Skeletal muscle satellite cell (primary cell): ENCODE measurements around the gene P2RY6.

Experiments
- H3K27me3 ChIP-seq: 2 replicates; pipeline ENCODE4 v1.7.0; 2013; ENCODE audit warnings: low read length; ENCODE audit not compliant: control insufficient read depth, insufficient read depth
- H3K36me3 ChIP-seq: 2 replicates; pipeline ENCODE4 v1.7.0; 2013; ENCODE audit warnings: mild to moderate bottlenecking, control low read depth, low read length; ENCODE audit not compliant: insufficient read depth
- H3K4me1 ChIP-seq: 2 replicates; pipeline ENCODE4 v1.7.0; 2013; ENCODE audit warnings: low read length; ENCODE audit not compliant: control insufficient read depth, insufficient read depth
- H3K4me2 ChIP-seq: 2 replicates; pipeline ENCODE4 v1.7.0; 2013; ENCODE audit warnings: mild to moderate bottlenecking, low read length
- H3K4me3 ChIP-seq: 2 replicates; pipeline ENCODE4 v1.7.0; 2013; ENCODE audit warnings: low read length
- H3K9ac ChIP-seq: 2 replicates; pipeline ENCODE4 v1.7.0; 2013; ENCODE audit warnings: mild to moderate bottlenecking, low read depth, low read length, moderate library complexity
- H3K9me3 ChIP-seq: replicated peaks from 2 replicates; pipeline ENCODE4 v1.7.0; 2013; ENCODE audit warnings: mild to moderate bottlenecking, control low read depth, low read length

Gene P2RY6

GRCh38 chr11:73335204-73335923 is 63.2 kb downstream of the P2RY6 start:
- H3K9ac ChIP-seq = peak overlapping the region; percentile 41
- H3K9me3 ChIP-seq = no peaks in the 10 kb centered on the region
- H3K4me1 ChIP-seq = peaks cover 48% of the 10 kb centered on the region

DNA sequence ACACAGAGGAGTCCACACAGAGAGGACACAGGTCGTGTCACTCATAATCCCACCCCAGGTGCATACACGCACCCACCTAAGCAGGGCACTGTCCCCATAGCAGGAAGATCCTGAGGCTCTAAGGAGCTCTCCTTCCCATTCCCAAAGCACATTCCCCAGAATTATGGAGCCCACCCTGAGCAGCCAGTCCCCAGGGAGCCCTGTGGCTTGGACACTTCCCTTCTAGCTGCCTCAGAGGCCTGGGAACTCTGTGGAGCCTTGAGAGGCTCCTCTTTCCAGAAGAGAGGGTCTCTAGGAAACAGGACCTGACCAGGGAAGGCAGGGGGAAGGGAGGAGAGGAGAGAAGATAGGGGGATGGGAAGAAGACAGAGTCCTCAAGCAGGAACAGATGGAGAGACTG is 65.7 kb downstream of the P2RY6 start:
- Histone ChIP-seq H3K9me3 (no peaks in the 10 kb centered on the region), H3K36me3 (peaks cover 2% of the 10 kb centered on the region), H3K4me1 (peaks cover 25% of the 10 kb centered on the region), H3K4me2 (no peak overlapping the region), H3K9ac (no peak overlapping the region), H3K4me3 (no peak overlapping the region), H3K27me3 (no peaks in the 10 kb centered on the region)

More at GRCh38 chr11:73335204-73335923, 63.2 kb downstream of the P2RY6 start:
- peaks cover 2% of the 10 kb centered on the region for H3K36me3 ChIP-seq
- no peaks in the 10 kb centered on the region for H3K27me3 ChIP-seq
- H3K4me2 ChIP-seq = peak overlapping the region; percentile 75
- peak overlapping the region; percentile 36 for H3K4me3 ChIP-seq

DNA sequence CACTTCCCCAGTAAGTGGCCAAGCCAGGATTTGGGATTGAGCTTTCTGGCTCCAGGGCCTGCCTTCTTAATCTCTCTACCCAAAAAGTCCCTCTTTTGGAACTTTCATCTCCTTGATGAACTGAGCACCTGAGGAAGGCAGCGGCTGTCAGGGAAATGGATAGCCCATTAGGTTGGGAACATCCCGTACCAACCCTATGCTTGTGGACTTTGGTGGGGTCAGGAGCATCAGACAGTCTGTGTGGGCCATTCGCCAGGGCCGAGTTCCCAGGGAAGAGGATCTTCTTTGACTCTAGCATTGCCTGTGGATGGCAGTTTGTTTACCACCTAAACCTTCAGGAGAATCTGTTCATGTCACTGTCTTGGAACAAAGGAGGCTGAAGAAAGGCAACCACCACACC is 66.1 kb downstream of the P2RY6 start:
- Histone ChIP-seq H3K9me3 (no peaks in the 10 kb centered on the region), H3K4me2 (no peak overlapping the region), H3K4me1 (peaks cover 21% of the 10 kb centered on the region), H3K9ac (no peak overlapping the region), H3K27me3 (no peaks in the 10 kb centered on the region), H3K36me3 (peaks cover 3% of the 10 kb centered on the region), H3K4me3 (no peak overlapping the region)

- no peaks in the 10 kb centered on the region for H3K9me3 ChIP-seq
- no peaks in the 10 kb centered on the region for H3K27me3 ChIP-seq
- H3K4me1 ChIP-seq = peaks cover 11% of the 10 kb centered on the region
- H3K36me3 ChIP-seq = peaks cover 6% of the 10 kb centered on the region
- no peak overlapping the region for H3K4me2 ChIP-seq
- H3K9ac ChIP-seq = no peak overlapping the region
- no peak overlapping the region for H3K4me3 ChIP-seq
Observed at GRCh38 chr11:73340164-73340563, 68.0 kb downstream of the P2RY6 start.

GRCh38 chr11:73342633-73343032 is 70.5 kb downstream of the P2RY6 start:
- peaks cover 9% of the 10 kb centered on the region for H3K4me1 ChIP-seq
- H3K4me3 ChIP-seq = no peak overlapping the region

DNA sequence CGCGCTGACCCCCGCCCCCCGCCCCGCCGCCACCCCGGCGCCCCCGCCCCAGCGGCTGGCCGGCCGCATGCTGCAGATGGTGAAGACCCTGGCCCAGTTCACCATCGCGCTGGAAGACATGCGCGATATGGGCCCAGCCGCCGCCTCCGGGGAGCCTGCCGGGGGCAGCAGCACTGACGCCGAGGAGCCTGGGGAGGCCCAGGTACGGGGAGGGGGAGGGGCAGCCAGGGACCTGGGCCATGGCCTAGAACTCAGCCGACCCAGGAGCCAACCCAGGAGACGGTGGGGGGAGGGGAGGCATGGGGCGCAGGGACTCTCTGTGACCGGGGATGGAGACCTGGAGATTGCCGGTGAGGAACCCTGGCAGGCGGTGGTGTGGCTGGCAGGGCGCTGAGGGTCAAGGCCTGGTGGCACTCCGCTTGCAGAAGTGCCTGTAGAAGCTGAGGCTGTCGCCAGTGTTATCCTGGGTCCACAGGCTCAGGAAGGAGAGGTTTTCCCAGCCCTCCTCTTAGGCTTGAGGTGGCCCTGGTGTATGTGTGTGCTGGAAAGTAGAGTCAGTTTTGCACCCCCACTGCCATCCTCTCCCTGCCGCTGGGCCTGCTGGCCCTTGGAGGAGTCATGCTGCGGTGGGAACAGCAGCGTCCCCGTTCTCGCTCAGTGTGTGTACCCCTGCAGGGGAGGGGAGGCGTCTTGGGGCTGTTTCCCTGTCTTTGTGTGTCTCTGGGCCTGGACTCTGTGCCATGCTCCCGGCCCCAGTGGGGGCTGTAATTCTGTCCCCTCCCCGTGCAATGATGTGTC is 71.1 kb downstream of the P2RY6 start:
- H3K4me2 ChIP-seq = no peak overlapping the region
- no peak overlapping the region for H3K9ac ChIP-seq
- H3K4me3 ChIP-seq = no peak overlapping the region
- no peaks in the 10 kb centered on the region for H3K9me3 ChIP-seq
- H3K27me3 ChIP-seq = no peaks in the 10 kb centered on the region
- H3K4me1 ChIP-seq = peaks cover 9% of the 10 kb centered on the region
- peaks cover 14% of the 10 kb centered on the region for H3K36me3 ChIP-seq

More at GRCh38 chr11:73342633-73343032, 70.5 kb downstream of the P2RY6 start:
- no peak overlapping the region for H3K9ac ChIP-seq
- peaks cover 12% of the 10 kb centered on the region for H3K36me3 ChIP-seq
- H3K9me3 ChIP-seq = no peaks in the 10 kb centered on the region
- peak overlapping the region; percentile 26 for H3K4me2 ChIP-seq
- no peaks in the 10 kb centered on the region for H3K27me3 ChIP-seq

GRCh38 chr11:73344191-73344607 is 72.1 kb downstream of the P2RY6 start:
- Histone ChIP-seq H3K4me3 (no peak overlapping the region), H3K9ac (no peak overlapping the region), H3K4me1 (peaks cover 9% of the 10 kb centered on the region)

GRCh38 chr11:73345481-73346160 is 73.5 kb downstream of the P2RY6 start:
- peaks cover 14% of the 10 kb centered on the region for H3K36me3 ChIP-seq
- H3K27me3 ChIP-seq = no peaks in the 10 kb centered on the region
- no peak overlapping the region for H3K9ac ChIP-seq
- H3K9me3 ChIP-seq = no peaks in the 10 kb centered on the region
- peaks cover 9% of the 10 kb centered on the region for H3K4me1 ChIP-seq
- H3K4me2 ChIP-seq = no peak overlapping the region
- H3K4me3 ChIP-seq = no peak overlapping the region

More at GRCh38 chr11:73344191-73344607, 72.1 kb downstream of the P2RY6 start:
- peak overlapping the region; percentile 29 for H3K4me2 ChIP-seq
- peaks cover 14% of the 10 kb centered on the region for H3K36me3 ChIP-seq
- H3K9me3 ChIP-seq = no peaks in the 10 kb centered on the region
- no peaks in the 10 kb centered on the region for H3K27me3 ChIP-seq

- Histone ChIP-seq H3K4me2 (no peak overlapping the region), H3K4me1 (peaks cover 10% of the 10 kb centered on the region), H3K27me3 (no peaks in the 10 kb centered on the region), H3K36me3 (peaks cover 14% of the 10 kb centered on the region), H3K4me3 (no peak overlapping the region), H3K9me3 (no peaks in the 10 kb centered on the region), H3K9ac (no peak overlapping the region)
Observed at GRCh38 chr11:73346186-73346935, 74.2 kb downstream of the P2RY6 start.

DNA sequence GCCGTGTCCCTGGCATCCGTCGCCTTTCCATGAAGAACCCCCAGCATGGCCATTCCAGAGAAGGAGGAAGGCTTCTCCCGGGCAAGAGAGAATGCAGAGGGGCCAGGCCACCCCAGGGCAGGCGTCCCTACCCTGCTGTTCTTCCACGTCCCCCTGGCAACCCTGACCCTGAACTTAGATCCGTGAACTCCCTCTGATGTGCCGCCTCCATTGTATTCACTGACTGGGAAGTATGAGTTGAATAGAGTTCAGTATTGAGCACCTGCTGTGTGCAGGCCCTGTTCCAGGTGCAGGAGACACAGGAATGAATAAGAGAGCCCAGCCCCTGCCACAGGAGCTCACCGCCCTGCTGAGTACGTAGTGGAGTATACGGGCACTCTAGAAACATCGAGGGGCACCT is 74.9 kb downstream of the P2RY6 start:
- H3K4me3 ChIP-seq = no peak overlapping the region
- H3K4me2 ChIP-seq = no peak overlapping the region
- H3K9ac ChIP-seq = no peak overlapping the region
- H3K27me3 ChIP-seq = no peaks in the 10 kb centered on the region
- peaks cover 14% of the 10 kb centered on the region for H3K36me3 ChIP-seq
- peaks cover 12% of the 10 kb centered on the region for H3K4me1 ChIP-seq
- no peaks in the 10 kb centered on the region for H3K9me3 ChIP-seq
